OCI-LY7 (cell line): Measurements from ENCODE around the gene SEC24D.

Experiments used
- CTCF ChIP-seq: fragments of 200-600 bp; sonication (generic); conservative IDR thresholded peaks from 2 replicates; pipeline ENCODE4 v1.5.1; 2014; ENCODE audit warnings: mild to moderate bottlenecking, antibody characterized with exemption, low read length, moderate library complexity, mixed read lengths
- EZH2phosphoT487 ChIP-seq: fragments of 200-600 bp; sonication (generic); IDR thresholded peaks from 2 replicates; pipeline ENCODE4 v1.6.1; 2018; ENCODE audit warnings: low read depth, borderline replicate concordance, mild to moderate bottlenecking, mixed run types, antibody characterized with exemption, low read length, moderate library complexity, mixed read lengths

- TF ChIP-seq CTCF, result no peak
- TF ChIP-seq EZH2phosphoT487, result no peak
Measured at GRCh38 chr4:118884716-118885115, 48.8 kb upstream of the SEC24D start.
